A673 (cell line): ENCODE data around the gene GIGYF2. TPM values are rescaled to one million over a fixed set of nuclear protein-coding genes. Genes with fewer than 3 reads are reported as not detected.

ENCODE experiments used
- BruUV-seq: library from RNA; stranded (reverse); fragments of 400-500 nt; replicated peaks from 2 replicates; lab custom pipeline; 2021; lab: Mats Ljungman, UMichigan
- CTCF ChIA-PET: fragments of 300-600 bp; sonication (Branson Sonifier 250); formaldehyde crosslinking; loops from one replicate; lab custom pipeline; 2022; ENCODE audit warnings: antibody characterized with exemption; lab: Charles Lee
- POLR2A ChIA-PET: fragments of 300-600 bp; sonication (Branson Sonifier 250); formaldehyde crosslinking; loops from one replicate; lab custom pipeline; 2022; ENCODE audit warnings: antibody characterized with exemption; ENCODE audit not compliant: low non-redundant PET; lab: Charles Lee
- DNase-seq: peaks from one replicate; pipeline ENCODE4 v3.0.0-alpha.2; 2015; ENCODE audit warnings: low spot score
- H3K27ac ChIP-seq: fragments of 200-600 bp; sonication (generic); 2 replicates; pipeline ENCODE4 v1.5.1; 2016; ENCODE audit warnings: mixed run types, low read depth, mild to moderate bottlenecking, mixed read lengths, antibody characterized with exemption, low read length; ENCODE audit not compliant: poor library complexity, severe bottlenecking
- H3K27me3 ChIP-seq: fragments of 200-600 bp; sonication (generic); replicated peaks from 2 replicates; pipeline ENCODE4 v1.6.1; 2017; ENCODE audit warnings: mixed run types, low read depth, mild to moderate bottlenecking, mixed read lengths, antibody characterized with exemption, low read length; ENCODE audit not compliant: insufficient read depth, poor library complexity
- H3K36me3 ChIP-seq: fragments of 200-600 bp; sonication (generic); 2 replicates; pipeline ENCODE4 v1.6.1; 2016; ENCODE audit warnings: mixed run types, mild to moderate bottlenecking, mixed read lengths, antibody characterized with exemption, low read length; ENCODE audit not compliant: insufficient read depth, poor library complexity, severe bottlenecking
- H3K4me1 ChIP-seq: fragments of 200-600 bp; sonication (generic); 2 replicates; pipeline ENCODE4 v1.6.1; 2017; ENCODE audit warnings: mixed run types, mild to moderate bottlenecking, mixed read lengths, antibody characterized with exemption, low read length; ENCODE audit not compliant: insufficient read depth, poor library complexity, severe bottlenecking
- H3K4me3 ChIP-seq: fragments of 200-600 bp; sonication (generic); 2 replicates; pipeline ENCODE4 v1.5.1; 2016; ENCODE audit warnings: low read depth, mixed run types, mild to moderate bottlenecking, mixed read lengths, low read length; ENCODE audit not compliant: poor library complexity, severe bottlenecking
- H3K9me3 ChIP-seq: fragments of 200-600 bp; sonication (generic); 2 replicates; pipeline ENCODE4 v1.6.1; 2016; ENCODE audit warnings: mixed run types, low read depth, mild to moderate bottlenecking, mixed read lengths, antibody characterized with exemption, low read length; ENCODE audit not compliant: poor library complexity, severe bottlenecking
- CTCF ChIP-seq: fragments of 300-800, 200-600 bp; sonication (generic); conservative IDR thresholded peaks from 2 replicates; pipeline ENCODE4 v1.5.1; 2017; ENCODE audit warnings: low read depth, mild to moderate bottlenecking, antibody characterized with exemption, low read length, moderate library complexity, mixed read lengths
- EZH2 ChIP-seq: fragments of 200-600 bp; sonication (generic); IDR thresholded peaks from 2 replicates; pipeline ENCODE4 v1.6.1; 2017; ENCODE audit warnings: borderline replicate concordance, low read depth, mild to moderate bottlenecking, mixed read lengths, antibody characterized with exemption, low read length; ENCODE audit not compliant: poor library complexity, severe bottlenecking
- intact Hi-C: fragments of 100-400 bp; cut with micrococcal nuclease; formaldehyde crosslinking; loops from one replicate; pipeline ENCODE4 v1.10.0; 2022; ENCODE audit not compliant: unreplicated experiment
- total RNA-seq: library from RNA; stranded (reverse); gene quantifications from 2 replicates; pipeline ENCODE4 v1.2.3, GENCODE V29; 2021

GIGYF2 gene
- total RNA-seq, 1 experiment from 2014 or later, result 62.8 TPM

GRCh38 chr2:232857158-232857563, 160.0 kb downstream of the GIGYF2 start:
- Histone ChIP-seq H3K4me1 (peaks cover 10% of the 10 kb centered on the region), H3K4me3 (no peak overlapping the region), H3K36me3 (peaks cover 24% of the 10 kb centered on the region), H3K27ac (no peak overlapping the region), H3K27me3 (no peaks in the 10 kb centered on the region), H3K9me3 (no peaks in the 10 kb centered on the region)
- no peak for DNase-seq
- intact Hi-C loops, result no loop called here
- ChIA-PET POLR2A (no interaction called here), CTCF (interaction anchor here (1.0 kb wide), 1 partner anchor 152 kb away, joined by 3 read pairs; no protein-coding TSS in a partner anchor)
- BruUV-seq, result TSS peak; percentile 57
- TF ChIP-seq CTCF (no peak), EZH2 (no peak)

- no peaks in the 10 kb centered on the region for H3K27me3 ChIP-seq
- DNase-seq, result no peak
- no peak overlapping the region for H3K4me3 ChIP-seq
- BruUV-seq, result no TSS peak
- H3K4me1 ChIP-seq, result no peaks in the 10 kb centered on the region
- intact Hi-C loops, result no loop called here
- CTCF ChIA-PET, result no interaction called here
- TF ChIP-seq EZH2 (no peak), CTCF (no peak)
- no peak overlapping the region for H3K27ac ChIP-seq
- H3K9me3 ChIP-seq, result no peaks in the 10 kb centered on the region
- POLR2A ChIA-PET, result no interaction called here
- peaks cover 24% of the 10 kb centered on the region for H3K36me3 ChIP-seq
Measured at GRCh38 chr2:232859385-232859916, 162.3 kb downstream of the GIGYF2 start.

- Histone ChIP-seq H3K9me3 (no peaks in the 10 kb centered on the region), H3K27ac (no peak overlapping the region), H3K36me3 (peaks cover 24% of the 10 kb centered on the region), H3K4me1 (no peaks in the 10 kb centered on the region), H3K4me3 (no peak overlapping the region), H3K27me3 (no peaks in the 10 kb centered on the region)
- POLR2A ChIA-PET, result no interaction called here
- BruUV-seq, result no TSS peak
- CTCF ChIA-PET, result interaction anchor here (0.6 kb wide), 1 partner anchor 253 kb away, joined by 3 read pairs; no protein-coding TSS in a partner anchor
- TF ChIP-seq EZH2 (no peak), CTCF (no peak)
- no peak for DNase-seq
- intact Hi-C loops, result no loop called here
Measured at GRCh38 chr2:232860593-232861241, 163.6 kb downstream of the GIGYF2 start.
